HG03175 (cell line): ENCODE measurements around the gene DUT.

ENCODE experiments used
- ATAC-seq: cut with Tn5 transposase; IDR thresholded peaks from one replicate; pipeline ENCODE4 v1.9.1; 2021; ENCODE audit warnings: mild to moderate bottlenecking, moderate library complexity; ENCODE audit not compliant: unreplicated experiment

Gene DUT

GRCh38 chr15:48367483-48367882, 36.3 kb downstream of the DUT start:
- no peak for ATAC-seq

GRCh38 chr15:48370460-48370859, 39.2 kb downstream of the DUT start:
- no peak for ATAC-seq

GRCh38 chr15:48371550-48371949, 40.3 kb downstream of the DUT start:
- no peak for ATAC-seq

- no peak for ATAC-seq
These were observed 40.7 kb downstream of the DUT start for GRCh38 chr15:48371961-48372360.

- no peak for ATAC-seq
These were observed 42.7 kb downstream of the DUT start for GRCh38 chr15:48373821-48374451.

GRCh38 chr15:48374472-48374871, 43.2 kb downstream of the DUT start:
- no peak for ATAC-seq

- ATAC-seq = no peak
These were observed 44.5 kb downstream of the DUT start for GRCh38 chr15:48375767-48376166.

GRCh38 chr15:48380198-48380597, 49.0 kb downstream of the DUT start:
- no peak for ATAC-seq

GRCh38 chr15:48381861-48382260, 50.6 kb downstream of the DUT start:
- ATAC-seq = no peak

- no peak for ATAC-seq
These were observed 51.8 kb downstream of the DUT start for GRCh38 chr15:48383031-48383430.

GRCh38 chr15:48384616-48385015, 53.4 kb downstream of the DUT start:
- ATAC-seq = no peak

- ATAC-seq = no peak
These were observed 54.0 kb downstream of the DUT start for GRCh38 chr15:48385031-48385830.

GRCh38 chr15:48388016-48388851, 57.0 kb downstream of the DUT start:
- ATAC-seq = no peak

GRCh38 chr15:48388910-48389309, 57.7 kb downstream of the DUT start:
- ATAC-seq = no peak

- ATAC-seq = no peak
These were observed 58.5 kb downstream of the DUT start for GRCh38 chr15:48389691-48390143.

- ATAC-seq = no peak
These were observed 60.7 kb downstream of the DUT start for GRCh38 chr15:48391950-48392349.

- no peak for ATAC-seq
These were observed 61.1 kb downstream of the DUT start for GRCh38 chr15:48392356-48392755.
